Activated T-helper 2 cell treated with anti-CD3 and anti-CD28 coated beads, Interferon-gamma antibody, Interleukin-2, Interleukin-4, amounts not matched to agents 10 μg/mL and 5 μg/mL and 100 μg/mL, durations not matched to agents 14 hours and 24 hours and 36 hours (primary cell): Measurements from ENCODE around the gene DYRK1A. TPM values are rescaled to one million over a fixed set of nuclear protein-coding genes. Genes with fewer than 3 reads are reported as not detected.
"Not testable (repeated sequence)": the region's sequence is repeated elsewhere in the genome, so short reads cannot be mapped to it uniquely, and the experiment has no call there.

Experiments used
- DNase-seq: peaks from one replicate; pipeline ENCODE4 v3.0.0; 2021; ENCODE audit warnings: low spot score
- H3K27ac Mint-ChIP-seq: one replicate; pipeline ENCODE4 v1.8.0; 2021; ENCODE audit warnings: mixed read lengths
- H3K27me3 Mint-ChIP-seq: one replicate; pipeline ENCODE4 v1.8.0; 2021; ENCODE audit warnings: low read depth, mixed read lengths
- H3K36me3 Mint-ChIP-seq: one replicate; pipeline ENCODE4 v1.8.0; 2021; ENCODE audit warnings: low read depth, mixed read lengths
- H3K4me1 Mint-ChIP-seq: one replicate; pipeline ENCODE4 v1.8.0; 2021; ENCODE audit warnings: low read depth, mixed read lengths
- H3K4me3 Mint-ChIP-seq: one replicate; pipeline ENCODE4 v1.8.0; 2021; ENCODE audit warnings: low read depth, mild to moderate bottlenecking, moderate library complexity, mixed read lengths
- H3K9me3 Mint-ChIP-seq: one replicate; pipeline ENCODE4 v1.8.0; 2021; ENCODE audit warnings: mixed read lengths
- intact Hi-C: fragments of 100-400 bp; cut with micrococcal nuclease; formaldehyde crosslinking; loops from one replicate; pipeline ENCODE4 v1.15.1; 2023
- total RNA-seq: library from RNA; stranded (reverse); gene quantifications from 2 replicates; pipeline ENCODE4 v1.2.3, GENCODE V29; 2022

DYRK1A gene
- total RNA-seq, 1 donor from 2014 or later = 61.8 TPM

GRCh38 chr21:37507716-37508115 lies 141.1 kb downstream of the DYRK1A start:
- H3K27me3 Mint-ChIP-seq = no peaks in the 10 kb centered on the region
- intact Hi-C loops = no loop called here
- peaks cover 41% of the 10 kb centered on the region for H3K36me3 Mint-ChIP-seq
- peaks cover 20% of the 10 kb centered on the region for H3K4me1 Mint-ChIP-seq
- no peak overlapping the region for H3K4me3 Mint-ChIP-seq
- DNase-seq = no peak
- H3K9me3 Mint-ChIP-seq = peaks cover 5% of the 10 kb centered on the region
- no peak overlapping the region for H3K27ac Mint-ChIP-seq

GRCh38 chr21:37508341-37508740 lies 141.8 kb downstream of the DYRK1A start:
- H3K9me3 Mint-ChIP-seq = no peaks in the 10 kb centered on the region
- H3K36me3 Mint-ChIP-seq = peaks cover 40% of the 10 kb centered on the region
- H3K4me3 Mint-ChIP-seq = no peak overlapping the region
- H3K4me1 Mint-ChIP-seq = peaks cover 14% of the 10 kb centered on the region
- intact Hi-C loops = no loop called here
- H3K27me3 Mint-ChIP-seq = no peaks in the 10 kb centered on the region
- no peak overlapping the region for H3K27ac Mint-ChIP-seq
- no peak for DNase-seq

- intact Hi-C loops = no loop called here
- no peak overlapping the region for H3K27ac Mint-ChIP-seq
- H3K27me3 Mint-ChIP-seq = no peaks in the 10 kb centered on the region
Observed at GRCh38 chr21:37509802-37510393, 143.3 kb downstream of the DYRK1A start.

GRCh38 chr21:37511848-37512247 lies 145.3 kb downstream of the DYRK1A start:
- Mint-ChIP-seq H3K4me1 (peaks cover 4% of the 10 kb centered on the region), H3K27me3 (no peaks in the 10 kb centered on the region), H3K4me3 (no peak overlapping the region), H3K27ac (no peak overlapping the region), H3K9me3 (no peaks in the 10 kb centered on the region), H3K36me3 (peaks cover 45% of the 10 kb centered on the region)
- intact Hi-C loops = no loop called here
- DNase-seq = no peak

More at GRCh38 chr21:37509802-37510393, 143.3 kb downstream of the DYRK1A start:
- Mint-ChIP-seq H3K4me1 (peaks cover 5% of the 10 kb centered on the region), H3K36me3 (peaks cover 40% of the 10 kb centered on the region), H3K4me3 (no peak overlapping the region), H3K9me3 (no peaks in the 10 kb centered on the region)
- no peak for DNase-seq

GRCh38 chr21:37513383-37513782 lies 146.8 kb downstream of the DYRK1A start:
- Mint-ChIP-seq H3K4me3 (no peak overlapping the region), H3K27me3 (no peaks in the 10 kb centered on the region), H3K9me3 (no peaks in the 10 kb centered on the region), H3K36me3 (peaks cover 60% of the 10 kb centered on the region), H3K4me1 (peaks cover 4% of the 10 kb centered on the region), H3K27ac (no peak overlapping the region)
- intact Hi-C loops = no loop called here
- no peak for DNase-seq

- intact Hi-C loops = no loop called here
- no peak overlapping the region for H3K4me3 Mint-ChIP-seq
- no peak overlapping the region for H3K27ac Mint-ChIP-seq
Observed at GRCh38 chr21:37514038-37514667, 147.6 kb downstream of the DYRK1A start.

GRCh38 chr21:37516998-37517397 lies 150.4 kb downstream of the DYRK1A start:
- no peaks in the 10 kb centered on the region for H3K9me3 Mint-ChIP-seq
- H3K27ac Mint-ChIP-seq = no peak overlapping the region
- no peak overlapping the region for H3K4me3 Mint-ChIP-seq
- intact Hi-C loops = no loop called here
- peaks cover 55% of the 10 kb centered on the region for H3K36me3 Mint-ChIP-seq
- DNase-seq = no peak
- peaks cover 4% of the 10 kb centered on the region for H3K4me1 Mint-ChIP-seq
- no peaks in the 10 kb centered on the region for H3K27me3 Mint-ChIP-seq

More at GRCh38 chr21:37514038-37514667, 147.6 kb downstream of the DYRK1A start:
- H3K4me1 Mint-ChIP-seq = peaks cover 4% of the 10 kb centered on the region
- DNase-seq = no peak
- no peaks in the 10 kb centered on the region for H3K27me3 Mint-ChIP-seq
- H3K9me3 Mint-ChIP-seq = no peaks in the 10 kb centered on the region
- H3K36me3 Mint-ChIP-seq = peaks cover 60% of the 10 kb centered on the region

- Mint-ChIP-seq H3K9me3 (no peaks in the 10 kb centered on the region), H3K36me3 (peaks cover 25% of the 10 kb centered on the region), H3K4me3 (no peak overlapping the region), H3K4me1 (no peaks in the 10 kb centered on the region), H3K27ac (no peak overlapping the region), H3K27me3 (no peaks in the 10 kb centered on the region)
- intact Hi-C loops = no loop called here
- no peak for DNase-seq
Observed at GRCh38 chr21:37520801-37521200, 154.2 kb downstream of the DYRK1A start.

- no peaks in the 10 kb centered on the region for H3K27me3 Mint-ChIP-seq
- no peaks in the 10 kb centered on the region for H3K4me1 Mint-ChIP-seq
- no peak overlapping the region for H3K4me3 Mint-ChIP-seq
- no peaks in the 10 kb centered on the region for H3K9me3 Mint-ChIP-seq
- intact Hi-C loops = no loop called here
- no peak for DNase-seq
- peaks cover 17% of the 10 kb centered on the region for H3K36me3 Mint-ChIP-seq
- no peak overlapping the region for H3K27ac Mint-ChIP-seq
Observed at GRCh38 chr21:37521658-37522057, 155.1 kb downstream of the DYRK1A start.

- Mint-ChIP-seq H3K4me3 (no peak overlapping the region), H3K9me3 (no peaks in the 10 kb centered on the region), H3K27ac (no peak overlapping the region), H3K4me1 (no peaks in the 10 kb centered on the region), H3K27me3 (no peaks in the 10 kb centered on the region), H3K36me3 (peaks cover 6% of the 10 kb centered on the region)
- intact Hi-C loops = no loop called here
- DNase-seq = no peak
Observed at GRCh38 chr21:37522641-37523295, 156.2 kb downstream of the DYRK1A start.

GRCh38 chr21:37524944-37525343 lies 158.4 kb downstream of the DYRK1A start:
- H3K4me3 Mint-ChIP-seq, H3K4me1 Mint-ChIP-seq, H3K9me3 Mint-ChIP-seq, intact Hi-C loops, H3K27ac Mint-ChIP-seq, DNase-seq, H3K36me3 Mint-ChIP-seq, H3K27me3 Mint-ChIP-seq: not testable (repeated sequence)

GRCh38 chr21:37525810-37526209 lies 159.2 kb downstream of the DYRK1A start:
- H3K4me1 Mint-ChIP-seq = no peaks in the 10 kb centered on the region
- no peak overlapping the region for H3K4me3 Mint-ChIP-seq
- no peak for DNase-seq
- peaks cover 8% of the 10 kb centered on the region for H3K27me3 Mint-ChIP-seq
- H3K36me3 Mint-ChIP-seq = no peaks in the 10 kb centered on the region
- intact Hi-C loops = no loop called here
- H3K27ac Mint-ChIP-seq = no peak overlapping the region
- no peaks in the 10 kb centered on the region for H3K9me3 Mint-ChIP-seq

- DNase-seq = no peak
- peaks cover 8% of the 10 kb centered on the region for H3K27me3 Mint-ChIP-seq
- no peak overlapping the region for H3K27ac Mint-ChIP-seq
- no peak overlapping the region for H3K4me3 Mint-ChIP-seq
- H3K9me3 Mint-ChIP-seq = no peaks in the 10 kb centered on the region
- H3K36me3 Mint-ChIP-seq = no peaks in the 10 kb centered on the region
- intact Hi-C loops = no loop called here
- no peaks in the 10 kb centered on the region for H3K4me1 Mint-ChIP-seq
Observed at GRCh38 chr21:37527103-37527502, 160.5 kb downstream of the DYRK1A start.
